ENCODE measurements around the gene DERL2.
A peak's percentile ranks its signal among the peaks of the same experiment; 100 is the strongest.
"Not testable (repeated sequence)": the region's sequence is repeated elsewhere in the genome, so short reads cannot be mapped to it uniquely, and the experiment has no call there.

The DERL2 gene

DNA sequence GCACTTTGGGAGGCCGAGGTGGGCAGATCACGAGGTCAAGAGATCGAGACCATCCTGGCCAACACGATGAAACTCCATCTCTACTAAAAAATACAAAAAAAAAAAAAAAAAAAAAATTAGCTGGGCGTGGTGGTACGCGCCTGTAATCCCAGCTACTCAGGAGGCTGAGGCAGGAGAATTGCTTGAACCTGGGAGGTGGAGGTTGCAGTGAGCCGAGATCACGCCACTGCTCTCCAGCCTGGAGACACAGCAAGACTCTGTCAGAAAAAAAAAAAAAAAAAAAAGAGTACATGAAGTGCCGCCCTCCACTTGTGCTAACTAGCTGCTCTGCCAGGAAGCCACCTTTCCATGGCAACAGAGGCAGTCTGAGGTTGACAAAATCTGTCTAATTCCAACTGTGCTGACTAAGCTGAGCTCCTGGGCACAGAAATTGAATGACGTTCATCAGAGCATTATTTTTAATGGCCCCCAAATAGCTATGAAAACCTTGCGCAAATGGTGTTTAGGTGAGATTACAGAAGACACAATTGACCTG is 50.1 kb downstream of the DERL2 start:
- H3K9me3 Mint-ChIP-seq, DNase-seq, H3K27me3 Mint-ChIP-seq: not testable (repeated sequence)
- H3K4me1 Mint-ChIP-seq (ENCODE audit: low read depth), result peaks cover 52% of the 10 kb centered on the region
- H3K36me3 Mint-ChIP-seq (ENCODE audit: low read depth), result peaks cover 88% of the 10 kb centered on the region
- H3K27ac Mint-ChIP-seq, result peak overlapping the region; percentile 94
- peak overlapping the region; percentile 95 for H3K4me3 Mint-ChIP-seq

DNA sequence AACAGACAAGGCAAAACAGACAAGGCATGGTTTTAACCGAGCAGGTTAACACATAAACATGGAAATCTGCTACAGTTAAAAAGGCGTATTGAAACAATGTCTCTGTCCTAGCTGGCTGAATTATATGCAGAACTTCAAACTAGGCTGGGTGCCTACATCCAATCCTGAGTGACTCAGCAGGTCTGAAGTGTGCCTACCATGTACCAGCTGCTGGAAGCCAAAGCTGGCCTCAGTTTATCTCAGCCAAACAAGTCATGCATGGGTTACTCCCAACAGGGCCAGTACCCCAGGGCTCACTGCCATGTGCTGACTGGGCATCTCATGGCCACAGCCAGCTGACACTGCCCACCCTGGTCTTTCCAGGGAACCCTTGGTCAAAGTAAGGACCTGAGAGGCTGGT is 51.0 kb downstream of the DERL2 start:
- H3K27ac Mint-ChIP-seq, result peak overlapping the region; percentile 90
- H3K4me1 Mint-ChIP-seq (ENCODE audit: low read depth), result peaks cover 53% of the 10 kb centered on the region
- H3K36me3 Mint-ChIP-seq (ENCODE audit: low read depth), result peaks cover 90% of the 10 kb centered on the region

DNA sequence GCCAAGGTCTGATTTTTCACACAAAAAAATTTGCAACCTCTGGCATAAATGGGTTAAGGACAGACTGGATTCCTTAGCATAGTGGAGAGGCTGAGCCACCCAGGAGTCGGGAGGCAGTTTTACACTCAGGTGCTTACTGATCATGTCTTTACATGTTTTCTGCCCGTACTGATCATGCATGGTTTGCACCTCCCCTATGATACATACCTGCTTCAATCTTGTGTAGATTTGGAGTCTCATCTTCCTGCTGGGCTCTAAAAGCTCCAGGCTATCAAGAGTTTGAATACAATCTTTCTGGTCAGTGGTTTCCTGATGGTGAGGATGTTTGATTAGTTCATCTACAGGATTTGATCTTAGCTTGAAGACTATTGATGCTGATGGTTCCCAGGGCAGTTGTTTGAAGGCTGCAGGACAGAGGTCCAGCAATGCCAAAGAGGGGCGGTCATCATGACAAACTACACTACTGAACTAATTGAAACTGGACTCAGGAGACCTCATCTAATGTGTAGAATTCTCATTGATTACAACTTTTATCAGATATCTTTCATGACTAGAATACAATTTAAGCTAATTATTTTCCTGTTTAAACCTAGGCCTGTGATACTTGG is 53.9 kb downstream of the DERL2 start:
- DNase-seq, result no peak
- H3K27ac Mint-ChIP-seq, result peak overlapping the region; percentile 60
- no peaks in the 10 kb centered on the region for H3K9me3 Mint-ChIP-seq
- H3K4me1 Mint-ChIP-seq (ENCODE audit: low read depth), result peaks cover 34% of the 10 kb centered on the region
- no peaks in the 10 kb centered on the region for H3K27me3 Mint-ChIP-seq
- peaks cover 97% of the 10 kb centered on the region for H3K36me3 Mint-ChIP-seq (ENCODE audit: low read depth)
- no peak overlapping the region for H3K4me3 Mint-ChIP-seq

More for the DNA sequence above, 51.0 kb downstream of the DERL2 start:
- Mint-ChIP-seq H3K4me3 (peak overlapping the region; percentile 49), H3K9me3 (no peaks in the 10 kb centered on the region), H3K27me3 (no peaks in the 10 kb centered on the region)
- DNase-seq, result no peak

DNA sequence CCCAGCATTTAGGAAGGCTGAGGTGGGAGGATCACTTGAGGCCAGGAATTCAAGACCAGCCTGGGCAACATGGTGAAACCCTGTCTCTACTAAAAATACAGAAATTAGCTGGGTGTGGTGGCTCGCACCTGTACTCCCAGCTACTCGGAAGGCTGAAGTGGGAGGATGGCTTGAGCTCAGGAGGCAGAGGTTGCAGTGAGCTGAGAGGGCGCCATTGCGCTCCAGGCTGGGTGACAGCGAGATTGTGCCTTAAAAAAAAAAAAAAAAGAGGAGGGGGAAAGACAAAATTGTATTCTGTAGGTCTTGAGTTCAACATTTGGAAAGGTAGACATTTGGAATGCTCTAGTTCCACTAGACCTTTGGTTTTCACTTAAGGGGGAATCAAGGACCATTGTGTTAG is 54.7 kb downstream of the DERL2 start:
- Mint-ChIP-seq H3K36me3 (ENCODE audit: low read depth) (peaks cover 94% of the 10 kb centered on the region), H3K4me1 (ENCODE audit: low read depth) (peaks cover 26% of the 10 kb centered on the region), H3K27ac (peak overlapping the region; percentile 60)
- H3K27me3 Mint-ChIP-seq, H3K9me3 Mint-ChIP-seq, DNase-seq, H3K4me3 Mint-ChIP-seq: not testable (repeated sequence)

DNA sequence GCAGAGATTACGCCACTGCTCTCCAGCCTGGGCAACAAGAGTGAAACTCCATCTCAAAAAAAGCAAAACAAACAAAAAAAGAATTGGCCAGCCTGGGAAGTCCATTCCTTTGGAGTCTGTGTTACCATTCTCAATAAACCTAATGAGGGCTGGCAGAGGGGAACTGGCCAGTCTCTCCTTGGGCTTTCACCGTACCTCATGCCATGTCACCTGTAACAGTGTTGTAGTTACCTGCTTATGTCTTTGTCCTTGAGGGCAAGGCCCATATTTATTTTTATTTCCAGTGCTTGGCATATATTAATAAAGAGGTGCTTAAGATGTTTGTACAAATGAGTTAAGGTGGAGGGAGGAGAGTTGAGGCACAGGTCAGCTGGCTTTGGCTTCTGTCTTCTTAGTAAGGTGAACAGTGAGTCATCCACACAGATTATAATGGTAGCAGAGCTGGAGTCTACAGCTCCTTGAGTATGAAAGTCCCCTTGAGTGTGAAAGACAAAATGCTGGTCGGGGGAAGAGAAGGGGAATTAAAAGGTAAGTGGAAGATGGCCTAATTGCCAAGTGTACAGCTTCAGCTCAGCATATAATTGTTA is 55.5 kb downstream of the DERL2 start:
- DNase-seq, result no peak
- peak overlapping the region; percentile 60 for H3K27ac Mint-ChIP-seq
- H3K4me1 Mint-ChIP-seq (ENCODE audit: low read depth), result peaks cover 23% of the 10 kb centered on the region
- H3K36me3 Mint-ChIP-seq (ENCODE audit: low read depth), result peaks cover 95% of the 10 kb centered on the region
- H3K27me3 Mint-ChIP-seq, result no peaks in the 10 kb centered on the region
- H3K9me3 Mint-ChIP-seq, result no peaks in the 10 kb centered on the region
- no peak overlapping the region for H3K4me3 Mint-ChIP-seq

DNA sequence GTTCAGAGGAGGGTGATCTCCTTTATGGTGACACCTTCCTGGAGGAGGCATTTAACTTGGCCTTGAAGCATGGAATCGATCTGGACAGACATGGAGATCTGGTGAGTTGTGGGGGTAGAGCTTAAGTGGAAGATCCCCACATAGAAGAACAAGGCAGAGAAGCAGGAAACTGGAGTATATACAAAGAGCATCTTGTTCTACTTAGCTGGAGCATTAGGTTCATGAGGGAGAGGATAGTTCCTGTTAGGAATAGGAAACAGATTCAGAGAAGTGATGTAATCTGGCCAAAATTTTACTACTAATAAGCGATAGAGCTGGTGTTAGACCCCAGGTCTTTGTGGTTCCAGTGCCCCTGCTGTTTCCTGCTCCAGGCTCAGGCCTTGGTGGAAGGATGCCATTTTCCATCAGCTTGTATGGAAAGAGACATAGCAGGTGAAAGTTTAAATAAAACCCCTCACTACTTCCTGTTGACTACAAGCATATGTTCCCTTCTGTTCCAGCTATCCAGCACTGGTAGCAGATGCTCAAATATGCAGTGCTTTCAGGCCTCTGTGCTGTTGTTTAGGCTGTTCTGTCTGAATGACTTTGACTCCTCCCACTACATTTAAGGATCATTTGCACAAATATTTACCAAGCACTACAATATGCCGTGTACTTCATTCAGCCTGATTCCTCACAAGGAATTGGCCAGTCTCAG is 56.6 kb downstream of the DERL2 start:
- H3K9me3 Mint-ChIP-seq, result no peaks in the 10 kb centered on the region
- no peak overlapping the region for H3K4me3 Mint-ChIP-seq
- H3K4me1 Mint-ChIP-seq (ENCODE audit: low read depth), result peaks cover 17% of the 10 kb centered on the region
- H3K36me3 Mint-ChIP-seq (ENCODE audit: low read depth), result peaks cover 96% of the 10 kb centered on the region
- H3K27ac Mint-ChIP-seq, result peak overlapping the region; percentile 60
- no peak for DNase-seq
- H3K27me3 Mint-ChIP-seq, result no peaks in the 10 kb centered on the region

DNA sequence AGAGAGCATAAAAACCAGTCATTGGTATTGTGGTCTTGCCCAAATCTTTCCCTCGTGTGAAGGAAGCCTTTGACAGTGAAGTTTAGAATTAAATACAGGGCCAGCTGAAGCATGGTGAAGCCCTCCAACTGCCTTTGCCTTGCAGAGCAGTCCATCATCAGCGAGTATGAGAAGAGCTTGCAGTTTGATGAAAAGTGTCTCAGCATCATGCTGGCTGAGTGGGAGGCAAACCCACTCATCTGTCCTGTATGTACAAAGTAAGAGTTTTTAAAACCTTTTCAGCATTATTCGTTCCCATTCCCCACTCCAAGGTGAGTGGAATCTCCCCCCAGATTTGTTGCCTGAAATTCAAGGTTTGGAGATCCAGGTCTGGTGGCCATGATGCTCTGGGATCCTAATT is 60.2 kb downstream of the DERL2 start:
- H3K27me3 Mint-ChIP-seq, result no peaks in the 10 kb centered on the region
- peaks cover 95% of the 10 kb centered on the region for H3K36me3 Mint-ChIP-seq (ENCODE audit: low read depth)
- H3K4me1 Mint-ChIP-seq (ENCODE audit: low read depth), result peaks cover 29% of the 10 kb centered on the region
- no peak for DNase-seq
- peak overlapping the region; percentile 69 for H3K27ac Mint-ChIP-seq
- H3K4me3 Mint-ChIP-seq, result no peak overlapping the region
- no peaks in the 10 kb centered on the region for H3K9me3 Mint-ChIP-seq

DNA sequence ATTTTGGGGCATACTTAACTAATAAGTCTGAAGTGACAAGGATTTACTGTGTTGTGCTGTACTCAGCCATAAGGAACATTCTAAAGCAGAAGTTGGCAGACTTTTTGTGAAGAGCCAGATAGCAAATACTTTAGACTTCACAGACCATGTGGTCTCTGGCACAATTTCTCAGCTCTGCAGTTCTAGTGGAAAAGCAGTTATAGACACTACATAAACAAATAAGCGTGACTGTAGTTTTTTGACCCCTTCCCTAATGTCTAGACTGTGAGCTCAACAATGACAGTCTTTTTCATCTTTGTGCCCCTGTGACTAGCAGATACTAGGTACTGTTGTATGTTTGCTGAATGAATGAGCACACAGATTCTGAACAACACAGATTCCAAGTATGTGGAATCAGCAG is 61.1 kb downstream of the DERL2 start:
- Mint-ChIP-seq H3K27me3 (no peaks in the 10 kb centered on the region), H3K9me3 (no peaks in the 10 kb centered on the region), H3K4me1 (ENCODE audit: low read depth) (peaks cover 29% of the 10 kb centered on the region), H3K36me3 (ENCODE audit: low read depth) (peaks cover 95% of the 10 kb centered on the region), H3K4me3 (no peak overlapping the region), H3K27ac (peak overlapping the region; percentile 33)
- no peak for DNase-seq

DNA sequence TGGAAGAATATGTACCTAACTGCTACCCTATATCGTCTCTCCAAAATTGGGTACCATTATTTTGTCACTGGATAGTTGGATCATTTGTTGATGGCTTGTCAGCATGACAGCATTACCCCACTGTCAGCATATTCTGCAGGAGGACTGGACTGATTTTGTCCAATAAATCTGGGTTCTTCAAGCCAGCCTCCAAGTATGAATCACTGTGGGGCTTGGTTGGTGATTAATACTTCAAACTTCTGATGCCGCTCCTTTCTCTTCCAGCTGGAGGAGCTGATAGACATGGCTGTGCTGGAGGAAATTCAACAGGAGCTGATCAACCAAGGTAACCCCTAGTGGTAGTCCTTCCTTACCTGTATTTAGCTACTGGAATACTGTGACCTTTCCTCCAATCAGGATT is 63.5 kb downstream of the DERL2 start:
- Mint-ChIP-seq H3K9me3 (no peaks in the 10 kb centered on the region), H3K36me3 (ENCODE audit: low read depth) (peaks cover 92% of the 10 kb centered on the region), H3K4me3 (no peak overlapping the region), H3K27ac (peak overlapping the region; percentile 100), H3K4me1 (ENCODE audit: low read depth) (peaks cover 37% of the 10 kb centered on the region), H3K27me3 (no peaks in the 10 kb centered on the region)
- DNase-seq, result no peak

Data from activated T-cell treated with anti-CD3 and anti-CD28 coated beads, Interleukin-2, amount 50 U/mL, for 24 hours (primary cell).